WERI-Rb-1 (cell line): ENCODE results near the gene KIAA0232.
"Not testable (repeated sequence)": the region's sequence is repeated elsewhere in the genome, so short reads cannot be mapped to it uniquely, and the experiment has no call there.

Experiments used
- DNase-seq: peaks from one replicate; pipeline ENCODE4 v3.0.0-alpha.2; 2020
- H3K27ac ChIP-seq: fragments of 250-450 bp; sonication (Bioruptor Pico); 2 replicates; pipeline ENCODE4 v1.5.1; 2020; ENCODE audit warnings: mild to moderate bottlenecking, moderate library complexity
- H3K27me3 ChIP-seq: fragments of 250-450 bp; sonication (Bioruptor Pico); 2 replicates; pipeline ENCODE4 v1.5.1; 2021; ENCODE audit warnings: mild to moderate bottlenecking, low read depth, moderate library complexity; ENCODE audit not compliant: insufficient read depth, severe bottlenecking
- H3K36me3 ChIP-seq: fragments of 250-450 bp; sonication (Bioruptor Pico); 2 replicates; pipeline ENCODE4 v1.5.1; 2020; ENCODE audit warnings: mild to moderate bottlenecking, moderate library complexity
- H3K4me3 ChIP-seq: 2 replicates; pipeline ENCODE4 v1.5.1; 2011; ENCODE audit warnings: low read depth, mild to moderate bottlenecking, control low read depth, low read length
- H3K9me3 ChIP-seq: fragments of 250-450 bp; sonication (Bioruptor Pico); 2 replicates; pipeline ENCODE4 v1.5.1; 2021; ENCODE audit warnings: mild to moderate bottlenecking, moderate library complexity; ENCODE audit not compliant: severe bottlenecking
- TF ChIP-seq, protein P1 (sequence below): IDR thresholded peaks from 2 replicates; pipeline ENCODE4 v1.5.1; 2011; ENCODE audit warnings: low read depth, mild to moderate bottlenecking, control low read depth, inconsistent platforms, low read length

Gene KIAA0232

DNA sequence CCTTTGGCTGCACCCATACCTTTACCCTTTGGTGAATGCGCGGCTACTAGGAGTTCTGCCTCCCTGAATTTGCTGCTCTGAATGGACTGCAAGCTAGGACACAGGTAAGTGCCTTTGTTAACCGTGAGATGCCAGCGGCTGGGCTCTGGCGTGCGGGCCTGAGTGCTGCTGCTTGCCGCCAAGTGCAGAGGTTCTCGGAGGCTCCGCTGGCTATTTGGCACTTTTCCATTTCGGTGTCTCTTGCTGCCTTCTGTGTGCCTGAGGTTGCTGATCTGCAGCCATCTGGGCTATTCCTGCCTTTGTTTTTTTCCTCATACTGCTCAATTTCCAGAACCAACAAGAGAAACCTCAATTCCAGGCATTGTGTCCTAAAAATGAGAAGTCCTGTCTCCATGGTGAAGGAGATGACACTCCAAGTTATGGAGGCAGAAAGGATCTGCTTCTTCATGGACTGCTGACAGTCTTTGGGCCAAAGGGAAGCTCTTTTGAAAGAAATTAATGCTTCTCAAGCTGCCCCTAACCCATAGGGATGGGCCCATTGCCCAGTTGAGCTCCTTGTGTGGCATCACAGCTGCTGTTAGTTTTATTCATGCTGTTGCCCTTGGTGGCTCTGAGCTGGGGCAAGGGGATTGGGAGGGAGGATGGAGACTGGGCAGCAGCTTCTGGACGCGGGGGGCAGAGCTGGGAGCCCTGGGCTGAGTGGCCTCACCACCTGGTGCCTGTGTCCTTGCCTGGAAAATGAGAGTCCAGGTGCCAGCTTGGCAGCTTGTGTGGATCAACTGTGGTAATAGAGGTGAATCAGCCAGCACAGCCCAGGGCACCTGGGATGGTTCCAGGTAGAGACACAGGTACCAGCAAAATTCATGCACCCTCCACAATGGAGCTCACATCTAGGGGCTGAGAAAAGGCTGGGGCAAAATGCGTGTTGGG lies 123.3 kb downstream of the KIAA0232 start:
- TF ChIP-seq, protein P1, sequence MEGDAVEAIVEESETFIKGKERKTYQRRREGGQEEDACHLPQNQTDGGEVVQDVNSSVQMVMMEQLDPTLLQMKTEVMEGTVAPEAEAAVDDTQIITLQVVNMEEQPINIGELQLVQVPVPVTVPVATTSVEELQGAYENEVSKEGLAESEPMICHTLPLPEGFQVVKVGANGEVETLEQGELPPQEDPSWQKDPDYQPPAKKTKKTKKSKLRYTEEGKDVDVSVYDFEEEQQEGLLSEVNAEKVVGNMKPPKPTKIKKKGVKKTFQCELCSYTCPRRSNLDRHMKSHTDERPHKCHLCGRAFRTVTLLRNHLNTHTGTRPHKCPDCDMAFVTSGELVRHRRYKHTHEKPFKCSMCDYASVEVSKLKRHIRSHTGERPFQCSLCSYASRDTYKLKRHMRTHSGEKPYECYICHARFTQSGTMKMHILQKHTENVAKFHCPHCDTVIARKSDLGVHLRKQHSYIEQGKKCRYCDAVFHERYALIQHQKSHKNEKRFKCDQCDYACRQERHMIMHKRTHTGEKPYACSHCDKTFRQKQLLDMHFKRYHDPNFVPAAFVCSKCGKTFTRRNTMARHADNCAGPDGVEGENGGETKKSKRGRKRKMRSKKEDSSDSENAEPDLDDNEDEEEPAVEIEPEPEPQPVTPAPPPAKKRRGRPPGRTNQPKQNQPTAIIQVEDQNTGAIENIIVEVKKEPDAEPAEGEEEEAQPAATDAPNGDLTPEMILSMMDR = no peak
- no peaks in the 10 kb centered on the region for H3K36me3 ChIP-seq
- H3K27ac ChIP-seq = no peak overlapping the region

DNA sequence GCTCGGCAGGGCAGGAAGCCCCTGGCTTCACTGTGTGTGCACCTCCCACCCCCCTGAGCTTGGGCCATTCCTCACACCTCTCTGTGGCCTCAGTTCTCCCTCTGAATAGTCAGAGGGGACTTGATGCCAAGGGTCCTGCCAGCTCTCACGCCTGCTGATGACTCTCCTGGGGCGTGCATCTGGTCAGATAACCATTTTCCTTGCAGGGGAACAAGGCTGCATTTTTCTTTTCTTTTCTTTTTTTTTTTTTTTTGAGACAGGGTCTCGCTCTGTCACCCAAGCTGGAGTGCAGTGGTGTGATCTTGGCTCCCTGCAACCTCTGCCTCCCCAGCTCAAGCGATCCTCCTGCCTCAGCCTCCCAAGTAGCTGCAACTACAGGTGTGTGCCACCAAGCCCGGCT lies 124.0 kb downstream of the KIAA0232 start:
- not testable (repeated sequence) for H3K4me3 ChIP-seq, H3K9me3 ChIP-seq, H3K27me3 ChIP-seq, H3K36me3 ChIP-seq, H3K27ac ChIP-seq, DNase-seq

More for the DNA sequence above, 123.3 kb downstream of the KIAA0232 start:
- H3K27me3 ChIP-seq = no peaks in the 10 kb centered on the region
- no peak for DNase-seq
- H3K4me3 ChIP-seq = no peak overlapping the region
- H3K9me3 ChIP-seq = no peaks in the 10 kb centered on the region

DNA sequence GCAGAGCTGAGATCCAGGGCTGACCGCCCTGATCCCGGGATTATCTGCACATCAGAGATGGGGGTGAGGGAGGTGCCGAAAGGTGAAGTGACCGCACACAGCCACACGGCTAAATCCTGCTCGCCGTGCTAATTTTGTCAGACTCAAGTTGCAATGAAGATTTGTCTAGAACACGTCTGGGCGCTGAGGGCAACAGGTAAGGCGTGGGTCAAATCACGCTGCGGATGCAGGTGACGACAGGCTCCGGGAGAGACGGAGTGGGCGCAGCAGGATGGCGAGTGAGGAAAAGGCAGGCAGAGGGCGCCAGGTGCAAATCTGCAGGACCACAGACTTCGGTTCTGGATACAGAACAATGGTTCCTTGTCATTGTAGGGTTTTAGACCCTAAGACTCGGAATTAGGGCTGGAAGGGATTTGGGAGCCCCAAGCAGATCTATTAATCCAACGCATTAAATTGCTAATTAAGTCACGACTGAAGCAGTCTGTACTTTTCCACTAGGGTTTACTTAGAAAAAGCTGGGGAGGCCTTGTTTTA lies 125.2 kb downstream of the KIAA0232 start:
- no peaks in the 10 kb centered on the region for H3K9me3 ChIP-seq
- TF ChIP-seq, protein P1 = peak; percentile 84
- H3K27me3 ChIP-seq = no peaks in the 10 kb centered on the region
- peak overlapping the region; percentile 23 for H3K4me3 ChIP-seq
- peak; percentile 74 for DNase-seq
- no peaks in the 10 kb centered on the region; the same call in 1 of the 2 replicates for H3K36me3 ChIP-seq
- H3K27ac ChIP-seq = peak overlapping the region; percentile 18; the same call in 1 of the 2 replicates

DNA sequence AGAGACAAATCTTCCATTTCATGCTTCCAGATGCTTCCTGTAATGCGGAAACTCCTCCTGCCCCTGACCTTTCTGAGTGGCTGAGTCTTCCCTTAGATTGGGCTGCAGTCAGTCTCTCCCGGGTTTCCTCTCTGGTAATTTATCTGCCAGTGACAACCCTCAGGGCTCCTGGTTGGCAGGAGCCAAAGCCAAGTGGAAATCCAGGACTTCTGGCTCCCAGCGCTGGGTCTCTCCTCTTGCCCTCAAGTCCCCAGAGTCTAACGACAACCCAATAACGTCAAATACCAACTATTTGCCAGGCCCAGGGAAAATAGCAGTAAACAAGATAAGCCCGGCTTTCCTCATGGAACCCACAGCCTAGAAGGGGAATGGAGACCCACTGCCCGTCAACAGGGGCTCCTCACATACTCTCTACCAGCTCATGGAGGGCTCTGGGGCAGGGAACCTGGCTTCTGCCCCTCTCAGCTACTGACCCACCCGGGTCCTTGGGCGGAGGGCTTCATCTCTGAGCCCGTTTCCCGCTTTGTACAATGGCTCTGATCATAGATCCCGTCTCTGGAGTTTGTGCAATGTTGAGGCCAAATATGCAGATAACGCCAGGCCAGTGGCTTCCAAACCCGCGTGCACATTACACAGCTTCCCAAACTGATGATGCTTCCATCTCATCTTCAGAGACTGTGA lies 126.0 kb downstream of the KIAA0232 start:
- Histone ChIP-seq H3K27ac (peak overlapping the region; percentile 99), H3K9me3 (no peaks in the 10 kb centered on the region), H3K36me3 (no peaks in the 10 kb centered on the region; the same call in 1 of the 2 replicates), H3K27me3 (no peaks in the 10 kb centered on the region), H3K4me3 (peak overlapping the region; percentile 71)
- no peak for DNase-seq
- TF ChIP-seq, protein P1 = no peak

DNA sequence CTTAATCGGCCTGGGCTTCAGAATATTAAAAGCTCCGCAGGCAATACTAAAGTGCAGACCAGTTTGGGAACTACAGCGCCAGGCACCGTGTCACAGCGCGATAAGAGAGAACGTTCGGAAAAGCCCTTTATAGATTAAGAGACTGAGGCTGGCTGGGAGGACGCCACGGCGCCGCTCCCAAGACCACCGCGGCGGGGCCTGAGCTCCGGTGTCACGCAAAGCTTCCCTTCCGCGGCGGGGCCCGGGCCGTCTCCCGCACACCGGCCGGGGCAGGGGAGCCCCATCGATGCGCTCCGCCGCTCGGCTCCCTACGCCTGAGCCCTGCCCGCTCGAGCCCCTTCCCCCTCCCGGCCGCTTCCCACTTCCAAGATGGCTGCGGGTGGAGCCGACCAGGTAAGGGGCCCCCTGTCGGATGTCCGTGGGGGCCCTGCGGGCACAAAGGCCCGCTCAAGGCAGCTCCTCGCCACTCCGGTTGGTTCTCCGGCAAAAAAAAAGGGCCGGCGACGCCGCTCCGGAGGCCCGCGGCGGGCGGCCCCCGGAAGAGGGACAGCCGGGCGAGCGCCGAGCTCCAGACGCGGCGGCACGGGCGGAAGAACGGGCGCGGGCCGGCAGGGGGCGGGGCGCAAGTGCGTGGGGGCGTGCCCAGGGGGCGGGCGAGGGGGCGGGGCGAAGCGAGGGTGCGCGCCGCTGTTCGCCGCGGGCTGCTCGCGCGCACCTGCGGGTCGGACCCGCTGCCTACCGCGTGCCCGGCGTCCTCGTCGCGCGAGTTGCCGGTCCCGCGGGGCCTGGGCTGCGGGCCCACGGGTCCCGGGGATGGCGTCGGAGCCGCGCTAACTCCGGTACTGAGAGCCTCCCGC lies 126.8 kb downstream of the KIAA0232 start, which contains the start of gene TBC1D14:
TSS of gene TBC1D14 (plus strand) at position 714 of the 857 bp plus-strand sequence. CDS start 13,564 bp downstream, outside the sequence.
- Histone ChIP-seq H3K27me3 (no peaks in the 10 kb centered on the region), H3K4me3 (peak within 1 kb of the TSS; percentile 71), H3K27ac (peak within 1 kb of the TSS; percentile 99), H3K36me3 (no peaks in the 10 kb centered on the region; the same call in 1 of the 2 replicates), H3K9me3 (no peaks in the 10 kb centered on the region)
- peak; percentile 92 for DNase-seq
- TF ChIP-seq, protein P1 = peak; percentile 37
